Measurements from ENCODE around the gene ST3GAL3. TPM values are rescaled to one million over a fixed set of nuclear protein-coding genes. Genes with fewer than 3 reads are reported as not detected.

Gene ST3GAL3
- total and polyA plus RNA-seq, 2 of the 13 experiments (the other 11 are each of a cell fraction or from before 2014, with no cell fraction given): 5.1 to 8.1 TPM

DNA sequence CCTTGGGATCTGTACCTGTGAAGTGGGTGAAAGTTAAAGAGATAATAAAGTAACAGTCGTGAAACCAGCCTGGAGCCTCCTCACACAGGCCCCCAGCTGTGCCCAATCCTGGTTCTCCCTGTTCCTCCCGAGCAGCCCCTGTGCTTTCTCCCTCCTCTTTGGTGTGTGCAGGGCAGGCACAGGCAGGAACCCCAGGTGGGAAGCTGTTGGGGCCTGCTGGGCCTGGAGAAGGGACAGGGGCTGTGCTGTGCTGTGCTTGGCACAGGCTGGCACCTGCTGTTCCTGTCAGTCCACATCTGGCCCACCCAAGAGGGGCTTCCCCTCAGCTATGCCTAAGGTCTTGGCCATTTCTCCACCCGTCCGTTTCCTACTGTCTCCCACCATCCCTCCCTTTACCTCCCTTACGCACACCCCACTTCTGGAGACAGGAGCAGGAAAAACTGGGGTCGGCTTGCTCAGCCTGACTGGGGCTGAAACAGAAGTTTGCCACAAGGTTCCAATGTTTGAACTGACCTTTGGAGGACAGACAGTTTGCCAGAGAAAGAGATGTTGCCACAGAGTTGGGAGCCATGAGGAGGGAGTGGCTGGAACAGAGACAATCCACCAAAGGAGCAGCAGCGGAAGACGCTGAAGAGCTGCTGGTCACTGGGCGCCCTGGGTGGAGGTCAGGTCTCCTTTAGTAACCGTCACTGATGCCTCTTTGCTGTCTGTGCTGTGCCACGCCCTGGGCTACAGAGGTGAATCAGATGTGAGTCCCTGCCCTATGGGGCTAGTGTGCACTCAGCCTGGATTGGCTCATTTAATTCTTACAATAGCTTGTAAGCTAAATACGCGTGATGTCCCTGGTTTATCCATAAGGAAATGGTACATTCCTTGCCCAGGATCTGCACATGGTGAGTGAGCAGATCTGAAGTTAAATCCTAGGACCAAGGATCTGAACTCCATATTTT, 207.5 kb downstream of the ST3GAL3 start:
- TF ChIP-seq ZBTB38 (CRISPR knock-in tag; IDR thresholded peaks at IDR 0.05): no peak
- no peak for TF ChIP-seq RFX5 (IDR thresholded peaks at IDR 0.05; ENCODE audit: low read depth, low read length)
- TF ChIP-seq TBX2 (CRISPR knock-in tag; IDR thresholded peaks at IDR 0.05; ENCODE audit: borderline replicate concordance): no peak
- TF ChIP-seq ZNF296 (CRISPR knock-in tag; conservative IDR thresholded peaks at IDR 0.05): no peak
- TF ChIP-seq JUND (CRISPR knock-in tag; IDR thresholded peaks at IDR 0.05): no peak
- TF ChIP-seq, protein P1, sequence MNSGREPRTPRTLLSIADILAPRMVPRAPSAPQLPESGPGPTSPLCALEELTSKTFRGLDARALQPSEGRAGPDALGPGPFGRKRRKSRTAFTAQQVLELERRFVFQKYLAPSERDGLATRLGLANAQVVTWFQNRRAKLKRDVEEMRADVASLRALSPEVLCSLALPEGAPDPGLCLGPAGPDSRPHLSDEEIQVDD (CRISPR knock-in tag; IDR thresholded peaks at IDR 0.05; ENCODE audit: borderline replicate concordance): no peak
- TF ChIP-seq ZIK1 (CRISPR knock-in tag; IDR thresholded peaks at IDR 0.05; ENCODE audit: borderline replicate concordance, low read depth): no peak
- TF ChIP-seq HMG20A (CRISPR knock-in tag; IDR thresholded peaks at IDR 0.05; ENCODE audit: borderline replicate concordance): no peak
- TF ChIP-seq ZMYM3 (CRISPR knock-in tag; IDR thresholded peaks at IDR 0.05): no peak
- no peak for TF ChIP-seq ISX (CRISPR knock-in tag; conservative IDR thresholded peaks at IDR 0.05)
- TF ChIP-seq ZNF101 (CRISPR knock-in tag; IDR thresholded peaks at IDR 0.05; ENCODE audit: borderline replicate concordance, low read depth): no peak
- no peak for TF ChIP-seq HMG20B (CRISPR knock-in tag; conservative IDR thresholded peaks at IDR 0.05)
- no peak for TF ChIP-seq ZSCAN12 (CRISPR knock-in tag; IDR thresholded peaks at IDR 0.05)
- TF ChIP-seq, protein P2, sequence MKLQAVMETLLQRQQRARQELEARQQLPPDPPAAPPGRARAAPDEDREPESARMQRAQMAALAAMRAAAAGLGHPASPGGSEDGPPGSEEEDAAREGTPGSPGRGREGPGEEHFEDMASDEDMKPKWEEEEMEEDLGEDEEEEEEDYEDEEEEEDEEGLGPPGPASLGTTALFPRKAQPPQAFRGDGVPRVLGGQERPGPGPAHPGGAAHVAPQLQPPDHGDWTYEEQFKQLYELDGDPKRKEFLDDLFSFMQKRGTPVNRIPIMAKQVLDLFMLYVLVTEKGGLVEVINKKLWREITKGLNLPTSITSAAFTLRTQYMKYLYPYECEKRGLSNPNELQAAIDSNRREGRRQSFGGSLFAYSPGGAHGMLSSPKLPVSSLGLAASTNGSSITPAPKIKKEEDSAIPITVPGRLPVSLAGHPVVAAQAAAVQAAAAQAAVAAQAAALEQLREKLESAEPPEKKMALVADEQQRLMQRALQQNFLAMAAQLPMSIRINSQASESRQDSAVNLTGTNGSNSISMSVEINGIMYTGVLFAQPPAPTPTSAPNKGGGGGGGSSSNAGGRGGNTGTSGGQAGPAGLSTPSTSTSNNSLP (IDR thresholded peaks at IDR 0.05; ENCODE audit: low read depth, low read length): no peak
- TF ChIP-seq KAT8 (CRISPR knock-in tag; IDR thresholded peaks at IDR 0.05): no peak
- TF ChIP-seq DNMT1 (CRISPR knock-in tag; IDR thresholded peaks at IDR 0.05): no peak
- no peak for TF ChIP-seq ZNF121 (CRISPR knock-in tag; IDR thresholded peaks at IDR 0.05)
- TF ChIP-seq, protein P3, sequence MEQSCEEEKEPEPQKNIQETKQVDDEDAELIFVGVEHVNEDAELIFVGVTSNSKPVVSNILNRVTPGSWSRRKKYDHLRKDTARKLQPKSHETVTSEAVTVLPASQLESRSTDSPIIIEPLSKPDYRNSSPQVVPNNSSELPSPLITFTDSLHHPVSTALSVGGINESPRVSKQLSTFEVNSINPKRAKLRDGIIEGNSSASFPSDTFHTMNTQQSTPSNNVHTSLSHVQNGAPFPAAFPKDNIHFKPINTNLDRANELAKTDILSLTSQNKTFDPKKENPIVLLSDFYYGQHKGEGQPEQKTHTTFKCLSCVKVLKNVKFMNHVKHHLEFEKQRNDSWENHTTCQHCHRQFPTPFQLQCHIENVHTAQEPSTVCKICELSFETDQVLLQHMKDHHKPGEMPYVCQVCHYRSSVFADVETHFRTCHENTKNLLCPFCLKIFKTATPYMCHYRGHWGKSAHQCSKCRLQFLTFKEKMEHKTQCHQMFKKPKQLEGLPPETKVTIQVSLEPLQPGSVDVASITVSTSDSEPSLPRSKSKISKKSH (CRISPR knock-in tag; IDR thresholded peaks at IDR 0.05; ENCODE audit: borderline replicate concordance): no peak
- no peak for TF ChIP-seq RBAK (CRISPR knock-in tag; IDR thresholded peaks at IDR 0.05)
- FAIRE-seq (no peak), ATAC-seq (no peak), DNase-seq (ENCODE audit: low spot score) (no peak)
- WGBS (ENCODE audit: low lambda C conversion rate): 88% methylated on average over 13 of the region's 13 CpGs
- ChIA-PET CTCF (ENCODE audit: low intra/inter-chr PET ratio, low total read pairs) (no interaction called here), POLR2A (no interaction called here)
- H2AFZ ChIP-seq (ENCODE audit: low read length): no peak overlapping the region
- H3K36me3 ChIP-seq (replicated peaks in 1 of 2; ENCODE audit: control insufficient read depth in 1 of 2, insufficient read depth in 2 of 2, low read length in 2 of 2): no peaks in the 10 kb centered on the region
- BruUV-seq (replicated peaks): no TSS peak
- H3K27me3 ChIP-seq (ENCODE audit: control insufficient read depth in 1 of 2, insufficient read depth in 2 of 2, low read length in 2 of 2): no peaks in the 10 kb centered on the region
- H3K9ac ChIP-seq (ENCODE audit: insufficient read depth, low read depth, low read length): no peak overlapping the region
- no peaks in the 10 kb centered on the region for H4K20me1 ChIP-seq (ENCODE audit: insufficient read depth, low read length)
- H3K4me1 ChIP-seq (ENCODE audit: insufficient read depth, low read length): no peaks in the 10 kb centered on the region
- H3K4me2 ChIP-seq (ENCODE audit: low read depth, low read length): no peak overlapping the region
- H3K4me3 ChIP-seq (replicated peaks in 1 of 3; ENCODE audit: insufficient read depth in 1 of 3, low read depth in 2 of 3, low read length in 3 of 3): no peak overlapping the region
- in situ Hi-C loops (cut with HindIII; ENCODE audit: extremely low pct_ligation_motif_present, low pct_unique_long_range_greater_than_20kb) (no loop called here), intact Hi-C loops (cut with micrococcal nuclease; ENCODE audit: unreplicated experiment) (no loop called here)
- H3K9me3 ChIP-seq (ENCODE audit: low read length): no peaks in the 10 kb centered on the region
- no peak overlapping the region for H3K27ac ChIP-seq (ENCODE audit: extremely low read length, insufficient read depth, low read length)
- no peaks in the 10 kb centered on the region for H3K79me2 ChIP-seq (ENCODE audit: insufficient read depth, low read length)

Data from HepG2 (cell line).